Nephron (organoid): ENCODE data around the gene SYN1.

Source experiments
- H3K27ac Mint-ChIP-seq, 3 experiments: 2 replicates each; pipeline ENCODE4 v1.8.0; 2020; ENCODE audit warnings: mixed read lengths in 3 of 3, mild to moderate bottlenecking in 2 of 3, moderate library complexity in 1 of 3
- H3K27me3 Mint-ChIP-seq: 2 replicates; pipeline ENCODE4 v1.8.0; 2021; ENCODE audit warnings: low read depth, mild to moderate bottlenecking, moderate library complexity, mixed read lengths
- H3K36me3 Mint-ChIP-seq: 2 replicates; pipeline ENCODE4 v1.8.0; 2020; ENCODE audit warnings: low read depth, mixed read lengths
- H3K4me1 Mint-ChIP-seq: 2 replicates; pipeline ENCODE4 v1.8.0; 2020; ENCODE audit warnings: mixed read lengths
- H3K4me3 Mint-ChIP-seq, 3 experiments: 2 replicates each; pipeline ENCODE4 v1.8.0; 2020; ENCODE audit warnings: mild to moderate bottlenecking in 3 of 3, mixed read lengths in 3 of 3, moderate library complexity in 2 of 3
- H3K9me3 Mint-ChIP-seq: 2 replicates; pipeline ENCODE4 v1.8.0; 2020; ENCODE audit warnings: mixed read lengths
- CTCF ChIP-seq, 3 experiments: fragments of 200-600 bp; sonication (generic); IDR thresholded peaks; one replicate each; pipeline ENCODE4 v1.5.0; 2021; ENCODE audit warnings: antibody characterized with exemption in 3 of 3; ENCODE audit not compliant: unreplicated experiment in 3 of 3

SYN1 gene

DNA sequence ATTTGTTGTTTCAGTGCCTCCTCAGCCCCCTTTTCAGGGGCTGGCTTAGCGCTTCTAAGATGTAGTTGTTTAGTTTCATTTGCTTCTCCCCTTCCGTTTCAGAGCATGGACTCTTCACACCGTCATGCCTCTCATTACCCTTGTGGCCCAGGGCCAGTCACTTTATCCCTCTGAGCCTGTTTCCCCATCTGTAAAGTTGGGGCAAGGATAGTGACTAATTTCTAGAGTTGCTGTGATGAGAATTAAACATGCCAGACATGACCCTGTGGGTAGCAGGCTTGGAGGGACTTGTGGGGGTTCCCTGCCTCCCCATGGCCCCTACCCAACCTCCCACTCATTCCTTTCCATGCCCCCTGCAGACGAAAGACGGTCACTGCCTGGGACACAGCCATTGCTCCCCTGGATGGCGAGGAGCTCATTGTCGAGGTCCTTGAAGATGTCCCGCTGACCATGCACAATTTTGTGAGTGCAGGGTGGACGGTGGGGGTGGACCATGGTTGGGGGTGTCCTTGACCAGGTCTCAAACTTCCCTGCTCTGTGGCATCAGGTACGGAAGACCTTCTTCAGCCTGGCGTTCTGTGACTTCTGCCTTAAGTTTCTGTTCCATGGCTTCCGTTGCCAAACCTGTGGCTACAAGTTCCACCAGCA lies 55.1 kb downstream of the SYN1 start:
- Mint-ChIP-seq H3K36me3 (peaks cover 41% of the 10 kb centered on the region), H3K27ac (peak overlapping the region in 1 of 3 experiments; percentile 12), H3K9me3 (peaks cover 10% of the 10 kb centered on the region), H3K4me1 (peaks cover 23% of the 10 kb centered on the region), H3K4me3 (peak overlapping the region; percentile 32 to 68 (median 34)), H3K27me3 (no peaks in the 10 kb centered on the region)
- TF ChIP-seq CTCF (IDR thresholded peaks at IDR 0.05; ENCODE audit: unreplicated experiment in 3 of 3) = no peak

DNA sequence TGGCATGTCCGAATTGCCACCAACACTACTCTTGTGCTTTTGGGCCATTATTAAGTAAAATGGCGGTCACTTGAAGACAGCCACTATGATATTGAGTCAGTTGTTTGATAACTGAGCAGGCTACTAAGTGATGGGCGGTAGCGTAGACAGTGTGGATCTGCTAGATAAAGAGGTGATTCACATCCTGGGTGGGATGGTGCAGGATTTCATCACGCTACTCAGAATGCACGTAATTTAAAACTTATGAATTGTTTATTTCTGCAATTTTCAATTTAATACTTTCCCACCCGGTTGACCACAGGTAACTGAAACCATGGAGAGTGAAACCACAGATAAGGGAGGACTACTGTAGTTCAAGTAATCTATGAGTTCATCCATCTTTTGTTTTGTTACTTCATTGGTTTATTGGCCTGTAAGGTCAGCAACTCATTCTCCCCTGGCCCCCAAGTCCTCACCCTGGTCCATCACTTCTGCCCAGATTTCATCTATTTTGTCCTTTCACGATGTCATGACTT lies 55.8 kb downstream of the SYN1 start:
- Mint-ChIP-seq H3K27me3 (no peaks in the 10 kb centered on the region), H3K36me3 (peaks cover 34% of the 10 kb centered on the region), H3K4me1 (peaks cover 23% of the 10 kb centered on the region), H3K9me3 (peaks cover 10% of the 10 kb centered on the region), H3K27ac (peak overlapping the region in 1 of 3 experiments; percentile 12), H3K4me3 (peak overlapping the region; percentile 51 to 89 (median 87))
- TF ChIP-seq CTCF (IDR thresholded peaks at IDR 0.05; ENCODE audit: unreplicated experiment in 3 of 3) = no peak

GRCh38 chrX:47562615-47563243 lies 56.9 kb downstream of the SYN1 start:
- H3K4me3 Mint-ChIP-seq = peak overlapping the region; percentile 81 to 89 (median 87)
- H3K36me3 Mint-ChIP-seq = peaks cover 27% of the 10 kb centered on the region
- H3K4me1 Mint-ChIP-seq = peaks cover 23% of the 10 kb centered on the region
- no peaks in the 10 kb centered on the region for H3K27me3 Mint-ChIP-seq
- H3K27ac Mint-ChIP-seq = peak overlapping the region in 2 of 3 experiments; percentile 78 to 79
- peaks cover 13% of the 10 kb centered on the region for H3K9me3 Mint-ChIP-seq
- TF ChIP-seq CTCF (IDR thresholded peaks at IDR 0.05; ENCODE audit: unreplicated experiment in 3 of 3) = peak in 2 of 3 experiments; percentile 22 to 31

DNA sequence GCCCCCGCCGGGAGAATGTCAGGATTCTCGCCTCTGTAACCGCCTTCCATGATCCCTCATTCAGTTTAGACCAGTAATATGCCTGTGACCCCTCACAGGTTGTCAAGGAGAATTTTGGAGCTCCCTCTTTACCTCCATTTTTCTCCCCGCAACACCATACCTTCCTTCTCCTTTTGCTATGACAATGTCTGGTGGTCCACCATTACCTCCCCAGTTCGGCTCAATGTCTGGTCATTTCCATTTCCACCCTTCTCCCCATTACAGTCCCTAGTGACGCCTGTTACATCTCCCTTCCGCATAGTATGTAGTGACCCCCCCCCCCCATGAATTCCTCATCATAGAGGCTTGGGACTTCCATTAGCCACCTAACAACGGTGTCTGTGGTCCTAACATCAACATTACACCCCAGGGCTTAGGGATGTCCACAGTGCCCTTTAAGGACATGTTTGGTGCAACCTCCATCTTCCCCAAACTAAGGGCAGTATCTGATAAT lies 58.0 kb downstream of the SYN1 start:
- no peaks in the 10 kb centered on the region for H3K27me3 Mint-ChIP-seq
- peak overlapping the region; percentile 88 to 95 (median 89) for H3K4me3 Mint-ChIP-seq
- H3K27ac Mint-ChIP-seq = peak overlapping the region; percentile 96 to 99 (median 98)
- H3K36me3 Mint-ChIP-seq = peaks cover 19% of the 10 kb centered on the region
- no peak for TF ChIP-seq CTCF (IDR thresholded peaks at IDR 0.05; ENCODE audit: unreplicated experiment in 3 of 3)
- H3K4me1 Mint-ChIP-seq = peaks cover 24% of the 10 kb centered on the region
- peaks cover 10% of the 10 kb centered on the region for H3K9me3 Mint-ChIP-seq

DNA sequence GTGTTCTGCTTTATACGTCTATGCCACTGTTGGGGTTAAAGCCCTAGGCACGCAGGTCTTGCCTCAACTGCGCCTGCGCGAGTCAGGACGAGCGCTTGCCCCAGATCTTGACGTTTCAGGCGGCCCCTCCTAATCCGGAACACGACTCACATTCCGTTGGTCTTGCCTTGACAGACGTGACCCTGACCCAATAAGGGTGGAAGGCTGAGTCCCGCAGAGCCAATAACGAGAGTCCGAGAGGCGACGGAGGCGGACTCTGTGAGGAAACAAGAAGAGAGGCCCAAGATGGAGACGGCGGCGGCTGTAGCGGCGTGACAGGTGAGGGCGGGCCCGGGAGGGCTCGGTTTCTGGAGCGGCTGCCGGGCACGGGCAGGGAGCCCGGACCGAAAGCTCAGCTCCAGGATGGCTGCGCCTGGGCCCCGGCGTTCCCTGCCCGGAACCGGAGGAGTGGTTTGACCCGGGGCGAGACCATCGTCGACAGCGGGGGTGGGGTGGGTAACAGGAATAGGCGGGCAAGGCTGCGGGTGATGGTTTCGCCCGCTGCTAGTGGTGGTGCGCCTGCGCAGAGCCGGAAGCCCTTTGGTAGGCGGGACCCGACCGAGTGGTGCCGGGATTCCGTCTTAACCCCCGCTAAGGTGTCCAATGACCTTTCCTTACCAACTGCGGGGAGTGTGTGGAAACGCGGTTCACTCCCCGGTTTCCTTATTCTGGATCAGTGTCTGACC lies 58.6 kb downstream of the SYN1 start, which contains the start of gene ARAF:
ARAF (plus strand) TSS at position 272 of the 725 bp plus-strand sequence. CDS start 1,763 bp downstream, outside the sequence.
- peaks cover 30% of the 10 kb centered on the region for H3K4me1 Mint-ChIP-seq
- H3K9me3 Mint-ChIP-seq = peaks cover 9% of the 10 kb centered on the region
- no peak for TF ChIP-seq CTCF (IDR thresholded peaks at IDR 0.05; ENCODE audit: unreplicated experiment in 3 of 3)
- no peaks in the 10 kb centered on the region for H3K27me3 Mint-ChIP-seq
- peaks cover 14% of the 10 kb centered on the region for H3K36me3 Mint-ChIP-seq
- peak within 1 kb of the TSS; percentile 88 to 95 (median 89) for H3K4me3 Mint-ChIP-seq
- peak within 1 kb of the TSS; percentile 96 to 99 (median 98) for H3K27ac Mint-ChIP-seq
